ENCODE measurements around the gene OSBPL8.

DNA sequence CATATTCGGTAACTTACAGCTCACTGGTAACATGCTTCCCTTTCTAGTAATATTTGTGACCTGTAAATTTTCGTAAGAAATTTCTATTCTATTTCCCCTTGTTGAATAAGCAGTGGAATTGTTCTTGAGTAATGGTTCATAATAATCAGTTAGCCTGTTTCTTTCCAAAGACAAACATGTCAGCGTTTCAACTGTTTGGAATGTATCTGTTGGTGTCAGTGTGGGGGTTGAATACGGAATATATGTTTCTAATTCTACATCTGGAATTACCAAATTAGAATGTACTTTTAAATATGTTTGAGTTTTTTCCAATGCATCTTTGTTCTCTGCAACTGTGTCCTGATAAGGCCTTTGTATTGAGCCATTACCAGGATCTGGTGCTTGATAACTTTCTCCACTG lies 213.3 kb downstream of the OSBPL8 start:
- TF ChIP-seq ZNF274 (IDR thresholded peaks at IDR 0.05; ENCODE audit: low read depth, low read length): no peak
- TF ChIP-seq YY1 (IDR thresholded peaks at IDR 0.05; ENCODE audit: insufficient read depth, insufficient read length): no peak
